SK-N-MC (cell line): ENCODE measurements around the gene GNG14.
A peak's percentile ranks its signal among the peaks of the same experiment; 100 is the strongest.
"Not testable (repeated sequence)": the region's sequence is repeated elsewhere in the genome, so short reads cannot be mapped to it uniquely, and the experiment has no call there.

Source experiments
- EZH2 ChIP-seq: fragments of 200-600 bp; sonication (generic); IDR thresholded peaks from one replicate; pipeline ENCODE4 v1.6.1; 2017; ENCODE audit warnings: antibody characterized with exemption
- POLR2AphosphoS5 ChIP-seq: IDR thresholded peaks from 2 replicates; pipeline ENCODE4 v1.6.1; 2012; ENCODE audit warnings: mild to moderate bottlenecking, low read depth, low read length, borderline replicate concordance

DNA sequence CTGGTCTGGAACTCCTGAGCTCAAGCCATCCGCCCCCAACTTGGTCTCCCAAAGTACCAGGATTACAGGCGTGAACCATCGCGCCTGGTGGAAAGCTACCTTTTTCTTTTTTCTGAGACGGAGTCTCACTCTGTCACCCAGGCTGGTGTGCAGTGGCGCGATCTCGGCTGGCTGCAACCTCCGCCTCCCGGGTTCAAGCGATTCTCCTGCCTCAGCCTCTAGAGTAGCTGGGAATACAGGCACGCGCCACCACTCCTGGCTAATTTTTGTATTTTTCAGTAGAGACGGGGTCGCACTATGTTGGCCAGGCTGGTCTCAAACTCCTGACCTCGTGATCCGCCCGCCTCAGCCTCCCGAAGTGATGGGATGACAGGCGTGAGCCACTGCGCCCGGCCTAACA is 9.6 kb downstream of the GNG14 start:
- TF ChIP-seq EZH2 = not testable (repeated sequence)
- TF ChIP-seq POLR2AphosphoS5 = 0 out of 2 replicates have a peak, but pooled peaks have one; percentile 24
